Measurements from ENCODE around the gene CCNDBP1.
"Not testable (repeated sequence)": the region's sequence is repeated elsewhere in the genome, so short reads cannot be mapped to it uniquely, and the experiment has no call there.

The CCNDBP1 gene

DNA sequence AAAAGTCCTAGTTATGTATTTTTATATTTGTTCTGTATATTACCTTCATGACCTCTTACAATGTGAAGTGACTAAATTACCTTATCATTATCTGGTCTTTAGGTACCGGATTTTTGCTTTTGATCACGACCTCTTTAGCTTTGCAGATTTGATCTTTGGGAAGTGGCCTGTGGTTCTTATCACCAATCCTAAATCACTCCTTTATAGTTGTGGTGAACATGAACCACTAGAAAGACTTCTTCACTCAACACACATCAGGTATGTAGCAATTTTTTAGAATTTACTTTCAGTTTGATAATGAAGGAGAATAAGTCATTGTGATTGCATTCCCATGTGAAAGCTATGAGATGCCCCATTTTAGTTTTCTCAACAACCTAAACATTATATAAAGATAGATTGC lies 33.5 kb upstream of the CCNDBP1 start:
- Histone ChIP-seq H3K4me3 (ENCODE audit: low read depth, low read length) (no peak overlapping the region), H3K27ac (no peak overlapping the region), H3K36me3 (replicated peaks) (no peaks in the 10 kb centered on the region), H3K27me3 (replicated peaks) (no peaks in the 10 kb centered on the region)
- TF ChIP-seq, protein P1, sequence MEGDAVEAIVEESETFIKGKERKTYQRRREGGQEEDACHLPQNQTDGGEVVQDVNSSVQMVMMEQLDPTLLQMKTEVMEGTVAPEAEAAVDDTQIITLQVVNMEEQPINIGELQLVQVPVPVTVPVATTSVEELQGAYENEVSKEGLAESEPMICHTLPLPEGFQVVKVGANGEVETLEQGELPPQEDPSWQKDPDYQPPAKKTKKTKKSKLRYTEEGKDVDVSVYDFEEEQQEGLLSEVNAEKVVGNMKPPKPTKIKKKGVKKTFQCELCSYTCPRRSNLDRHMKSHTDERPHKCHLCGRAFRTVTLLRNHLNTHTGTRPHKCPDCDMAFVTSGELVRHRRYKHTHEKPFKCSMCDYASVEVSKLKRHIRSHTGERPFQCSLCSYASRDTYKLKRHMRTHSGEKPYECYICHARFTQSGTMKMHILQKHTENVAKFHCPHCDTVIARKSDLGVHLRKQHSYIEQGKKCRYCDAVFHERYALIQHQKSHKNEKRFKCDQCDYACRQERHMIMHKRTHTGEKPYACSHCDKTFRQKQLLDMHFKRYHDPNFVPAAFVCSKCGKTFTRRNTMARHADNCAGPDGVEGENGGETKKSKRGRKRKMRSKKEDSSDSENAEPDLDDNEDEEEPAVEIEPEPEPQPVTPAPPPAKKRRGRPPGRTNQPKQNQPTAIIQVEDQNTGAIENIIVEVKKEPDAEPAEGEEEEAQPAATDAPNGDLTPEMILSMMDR (IDR thresholded peaks at IDR 0.05; ENCODE audit: low read depth, low read length, missing control alignments): no peak
- in situ Hi-C loops (cut with HindIII; ENCODE audit: low pct_ligation_motif_present, low sequenced_read_pairs): no loop called here
- DNase-seq: no peak

DNA sequence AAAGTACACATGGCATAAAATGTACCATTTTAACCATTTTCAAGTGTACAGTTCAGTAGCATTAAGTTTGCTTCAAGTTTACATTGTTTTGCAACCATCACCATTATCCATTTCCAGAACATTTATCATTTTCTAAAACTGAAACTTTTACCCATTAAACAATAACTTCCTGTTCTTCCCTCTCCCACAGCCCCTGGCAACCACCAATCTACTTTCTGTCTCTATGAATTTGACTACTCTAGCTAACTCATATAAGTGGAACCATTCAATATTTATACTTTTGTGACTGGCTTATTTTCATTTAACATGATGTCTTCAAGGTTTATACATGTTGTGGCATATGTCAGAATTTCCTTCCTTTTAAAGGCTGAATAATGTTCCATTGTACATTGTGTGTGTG lies 31.9 kb upstream of the CCNDBP1 start:
- in situ Hi-C loops (cut with HindIII; ENCODE audit: low pct_ligation_motif_present, low sequenced_read_pairs): no loop called here

DNA sequence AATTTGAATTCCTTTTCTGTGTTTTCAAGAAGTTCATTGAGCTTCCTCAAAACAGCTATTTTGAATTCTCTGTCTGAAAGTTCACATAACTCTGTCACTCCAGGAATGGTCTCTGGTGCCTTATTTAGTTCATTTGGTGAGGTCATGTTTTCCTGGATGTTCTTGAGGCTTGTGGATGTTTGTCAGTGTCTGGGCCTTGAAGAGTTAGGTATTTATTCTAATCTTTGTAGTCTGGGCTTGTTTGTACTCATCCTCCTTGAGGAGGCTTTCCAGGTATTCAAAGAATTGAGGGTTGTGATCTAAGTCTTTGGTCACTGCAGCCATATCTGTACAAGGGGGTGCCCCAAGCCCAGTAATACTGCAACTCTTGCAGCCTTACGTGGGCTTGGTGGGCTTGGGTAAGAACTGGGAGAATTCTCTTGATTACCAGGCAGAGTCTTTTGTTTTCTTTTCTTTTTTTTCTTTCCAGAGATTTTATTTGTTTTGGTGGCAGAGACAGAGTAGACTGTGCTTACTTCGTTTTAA lies 19.3 kb upstream of the CCNDBP1 start:
- Histone ChIP-seq H3K4me3 (ENCODE audit: low read depth, low read length) (no peak overlapping the region), H3K27me3 (replicated peaks) (no peaks in the 10 kb centered on the region), H3K36me3 (replicated peaks) (no peaks in the 10 kb centered on the region), H3K27ac (no peak overlapping the region)
- in situ Hi-C loops (cut with HindIII; ENCODE audit: low pct_ligation_motif_present, low sequenced_read_pairs): no loop called here
- DNase-seq: no peak
- TF ChIP-seq, protein P1 (IDR thresholded peaks at IDR 0.05; ENCODE audit: low read depth, low read length, missing control alignments): no peak

More for the DNA sequence above, 31.9 kb upstream of the CCNDBP1 start:
- H3K36me3 ChIP-seq (replicated peaks): no peaks in the 10 kb centered on the region
- no peak for DNase-seq
- H3K4me3 ChIP-seq (ENCODE audit: low read depth, low read length): no peak overlapping the region
- no peak overlapping the region for H3K27ac ChIP-seq
- no peaks in the 10 kb centered on the region for H3K27me3 ChIP-seq (replicated peaks)
- TF ChIP-seq, protein P1 (IDR thresholded peaks at IDR 0.05; ENCODE audit: low read depth, low read length, missing control alignments): no peak

DNA sequence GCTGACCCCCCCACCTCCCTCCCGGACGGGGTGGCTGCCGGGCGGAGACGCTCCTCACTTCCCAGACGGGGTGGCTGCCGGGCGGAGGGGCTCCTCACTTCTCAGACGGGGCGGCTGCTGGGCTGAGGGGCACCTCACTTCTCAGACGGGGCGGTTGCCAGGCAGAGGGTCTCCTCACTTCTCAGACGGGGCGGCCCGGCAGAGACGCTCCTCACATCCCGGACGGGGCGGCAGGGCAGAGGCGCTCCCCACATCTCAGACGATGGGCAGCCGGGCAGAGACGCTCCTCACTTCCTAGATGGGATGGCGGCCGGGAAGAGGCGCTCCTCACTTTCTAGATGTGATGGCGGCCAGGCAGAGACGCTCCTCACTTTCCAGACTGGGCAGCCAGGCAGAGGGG lies 17.9 kb upstream of the CCNDBP1 start:
- H3K27ac ChIP-seq; H3K36me3 ChIP-seq (replicated peaks); DNase-seq; H3K4me3 ChIP-seq (ENCODE audit: low read depth, low read length); H3K27me3 ChIP-seq (replicated peaks); in situ Hi-C loops (cut with HindIII; ENCODE audit: low pct_ligation_motif_present, low sequenced_read_pairs): not testable (repeated sequence)

DNA sequence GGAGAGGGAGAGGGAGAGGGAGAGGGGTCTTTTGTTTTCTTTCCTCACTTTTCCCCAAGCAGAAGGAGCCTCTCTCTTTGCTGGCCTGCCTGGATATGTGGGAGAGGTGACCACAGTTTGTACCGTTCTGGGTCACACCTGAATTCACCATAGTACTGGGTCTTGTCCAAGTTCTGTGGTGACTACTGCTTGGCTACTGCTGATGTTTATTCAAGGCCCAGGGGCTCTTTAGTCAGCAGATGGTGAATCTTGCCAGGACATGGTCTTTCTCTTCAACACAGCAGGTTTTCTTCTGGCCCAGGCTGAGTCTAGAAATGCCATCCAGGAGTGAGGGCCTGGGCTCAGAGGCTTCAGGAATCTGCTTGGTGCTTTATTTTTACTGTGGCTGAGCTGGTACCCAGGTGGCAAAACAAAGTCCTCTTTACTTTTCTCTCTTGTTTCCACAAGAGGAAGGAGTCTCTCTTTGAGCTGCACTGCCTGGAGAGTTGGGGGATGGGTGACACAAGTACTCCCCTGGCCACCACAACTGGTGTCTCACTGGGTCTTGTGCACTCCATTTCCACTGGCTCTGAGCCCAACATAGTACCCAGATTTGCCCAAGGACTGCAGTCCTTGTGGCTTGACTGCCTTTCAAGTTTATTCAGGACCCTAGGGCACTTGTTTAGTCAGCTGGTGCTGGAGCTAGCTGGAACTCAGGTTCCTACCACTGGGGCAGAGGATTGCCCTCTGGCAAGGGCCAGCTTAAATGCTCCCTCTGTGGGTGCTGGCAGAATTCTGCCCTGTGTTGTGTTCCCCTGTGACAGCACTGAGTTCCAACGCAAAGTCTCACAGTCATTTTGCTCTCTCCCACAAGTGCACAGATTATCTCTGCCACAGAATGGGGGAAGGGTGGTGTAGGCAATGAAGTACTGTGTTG lies 16.8 kb upstream of the CCNDBP1 start:
- TF ChIP-seq, protein P1 (IDR thresholded peaks at IDR 0.05; ENCODE audit: low read depth, low read length, missing control alignments): peak; percentile 4
- Histone ChIP-seq H3K27me3 (replicated peaks) (no peaks in the 10 kb centered on the region), H3K36me3 (replicated peaks) (no peaks in the 10 kb centered on the region), H3K4me3 (ENCODE audit: low read depth, low read length) (no peak overlapping the region), H3K27ac (no peak overlapping the region)
- DNase-seq: peak; percentile 24
- in situ Hi-C loops (cut with HindIII; ENCODE audit: low pct_ligation_motif_present, low sequenced_read_pairs): no loop called here

DNA sequence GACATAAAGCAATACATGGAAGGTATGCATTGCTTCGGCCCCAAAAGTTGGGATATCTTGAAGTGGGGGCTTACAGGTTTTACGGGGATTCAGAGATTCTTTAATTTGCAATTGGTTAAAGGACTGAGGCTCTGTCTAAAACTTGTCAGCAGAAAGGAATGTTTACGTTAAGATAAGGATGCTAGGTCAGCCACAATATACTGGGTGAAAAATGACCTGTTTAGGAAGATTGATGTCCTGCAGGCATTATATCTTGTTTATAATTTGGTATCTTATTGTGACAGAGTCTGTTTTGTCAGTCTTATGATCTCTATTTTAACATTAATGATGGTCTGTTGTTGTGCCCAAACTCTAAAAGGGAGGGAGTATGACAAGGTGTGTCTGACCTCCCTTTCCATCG lies 15.3 kb upstream of the CCNDBP1 start:
- TF ChIP-seq, protein P1 (IDR thresholded peaks at IDR 0.05; ENCODE audit: low read depth, low read length, missing control alignments): no peak
- in situ Hi-C loops (cut with HindIII; ENCODE audit: low pct_ligation_motif_present, low sequenced_read_pairs): no loop called here
- no peak overlapping the region for H3K4me3 ChIP-seq (ENCODE audit: low read depth, low read length)
- H3K36me3 ChIP-seq (replicated peaks): no peaks in the 10 kb centered on the region
- DNase-seq: no peak
- no peak overlapping the region for H3K27ac ChIP-seq
- H3K27me3 ChIP-seq (replicated peaks): no peaks in the 10 kb centered on the region

DNA sequence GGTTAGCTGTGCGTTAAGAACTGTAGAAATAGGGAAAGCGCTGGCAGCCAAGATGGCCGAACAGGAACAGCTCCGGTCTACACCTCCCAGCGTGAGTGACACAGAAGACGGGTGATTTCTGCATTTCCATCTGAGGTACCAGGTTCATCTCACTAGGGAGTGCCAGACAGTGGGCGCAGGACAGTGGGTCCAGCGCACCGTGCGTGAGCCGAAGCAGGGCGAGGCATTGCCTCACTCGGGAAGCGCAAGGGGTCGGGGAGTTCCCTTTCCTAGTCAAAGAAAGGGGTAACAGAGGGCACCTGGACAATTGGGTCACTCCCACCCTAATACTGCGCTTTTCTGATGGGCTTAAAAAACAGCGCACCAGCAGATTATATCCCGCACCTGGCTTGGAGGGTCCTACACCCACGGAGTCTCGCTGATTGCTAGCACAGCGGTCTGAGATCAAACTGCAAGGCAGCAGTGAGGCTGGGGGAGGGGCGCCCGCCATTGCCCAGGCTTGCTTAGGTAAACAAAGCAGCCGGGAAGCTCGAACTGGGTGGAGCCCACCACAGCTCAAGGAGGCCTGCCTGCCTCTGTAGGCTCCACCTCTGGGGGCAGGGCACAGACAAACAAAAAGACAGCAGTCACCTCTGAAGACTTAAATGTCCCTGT lies 9.4 kb upstream of the CCNDBP1 start:
- H3K36me3 ChIP-seq (replicated peaks); in situ Hi-C loops (cut with HindIII; ENCODE audit: low pct_ligation_motif_present, low sequenced_read_pairs); DNase-seq; H3K4me3 ChIP-seq (ENCODE audit: low read depth, low read length); H3K27ac ChIP-seq; H3K27me3 ChIP-seq (replicated peaks): not testable (repeated sequence)

DNA sequence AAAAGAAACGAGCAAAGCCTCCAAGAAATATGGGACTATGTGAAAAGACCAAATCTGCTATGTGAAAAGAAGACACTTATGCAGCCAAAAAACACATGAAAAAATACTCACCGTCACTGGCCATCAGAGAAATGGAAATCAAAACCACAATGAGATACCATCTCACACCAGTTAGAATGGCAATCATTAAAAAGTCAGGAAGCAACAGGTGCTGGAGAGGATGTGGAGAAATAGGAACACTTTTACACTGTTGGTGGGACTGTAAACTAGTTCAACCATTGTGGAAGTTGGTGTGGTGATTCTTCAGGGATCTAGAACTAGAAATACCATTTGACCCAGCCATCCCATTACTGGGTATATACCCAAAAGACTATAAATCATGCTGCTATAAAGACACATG lies 8.1 kb upstream of the CCNDBP1 start:
- H3K27ac ChIP-seq; in situ Hi-C loops (cut with HindIII; ENCODE audit: low pct_ligation_motif_present, low sequenced_read_pairs); H3K4me3 ChIP-seq (ENCODE audit: low read depth, low read length); H3K27me3 ChIP-seq (replicated peaks); DNase-seq; H3K36me3 ChIP-seq (replicated peaks): not testable (repeated sequence)
